ENCODE data around the gene ACTN2.

Gene ACTN2

DNA sequence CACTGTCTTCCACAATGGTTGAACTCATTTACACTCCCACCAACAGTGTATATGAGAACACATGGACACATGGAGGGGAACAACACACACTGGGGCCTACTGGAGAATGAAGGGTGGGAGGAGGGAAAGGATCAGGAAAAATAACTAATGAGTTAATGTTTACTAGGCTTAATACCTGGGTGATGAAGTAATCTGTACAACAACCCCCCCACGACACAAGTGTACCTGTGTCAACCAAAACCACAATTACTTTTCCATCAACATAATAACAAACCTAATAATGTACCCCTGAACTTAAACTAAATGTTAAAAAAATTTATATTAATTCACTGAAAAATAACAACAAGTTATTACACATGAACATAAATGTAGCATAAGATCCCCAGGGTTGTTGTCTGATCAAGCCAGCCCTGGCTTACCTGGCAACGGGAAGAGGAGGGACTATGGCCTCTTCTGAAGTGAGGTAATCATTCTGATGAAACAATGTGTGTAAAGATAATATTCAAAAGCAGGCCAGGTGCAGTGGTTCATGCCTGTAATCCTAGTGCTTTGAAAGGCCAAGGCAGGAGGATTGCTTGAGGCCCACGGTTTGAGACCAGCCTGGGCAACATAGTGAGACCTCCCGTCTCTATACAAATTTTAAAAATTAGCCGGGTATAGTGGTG is 41.2 kb upstream of the ACTN2 start:
- H3K9me2 ChIP-seq (replicated peaks; ENCODE audit: insufficient read depth, low read length) = no peaks in the 10 kb centered on the region
- H3K4me3 ChIP-seq (ENCODE audit: low read length) = no peak overlapping the region

DNA sequence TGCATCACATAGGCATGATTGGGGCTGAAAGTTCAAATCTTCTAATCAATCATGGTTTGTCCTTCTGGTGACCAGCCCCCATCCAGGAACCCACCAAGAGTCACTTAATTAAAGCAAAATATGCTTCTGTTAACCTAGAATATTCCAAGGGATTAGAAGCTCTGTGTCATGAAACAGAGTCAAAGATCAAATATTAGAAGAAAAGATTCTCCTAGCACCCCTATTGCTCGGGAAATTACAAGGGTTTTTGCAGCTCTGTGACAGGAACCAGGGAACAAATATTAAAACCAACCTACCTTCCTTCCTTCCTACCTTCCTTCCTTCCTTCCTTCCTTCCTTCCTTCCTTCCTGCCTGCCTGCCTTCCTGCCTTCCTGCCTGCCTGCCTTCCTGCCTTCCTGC is 31.8 kb upstream of the ACTN2 start:
- no peak overlapping the region for H3K27ac ChIP-seq (ENCODE audit: low read length)
- H3K9me2 ChIP-seq (replicated peaks; ENCODE audit: insufficient read depth, low read length) = no peaks in the 10 kb centered on the region
- H3K36me3 ChIP-seq (replicated peaks; ENCODE audit: insufficient read depth, low read length) = no peaks in the 10 kb centered on the region
- no peak overlapping the region for H3K4me2 ChIP-seq (ENCODE audit: low read depth, low read length)
- TF ChIP-seq, protein P1, sequence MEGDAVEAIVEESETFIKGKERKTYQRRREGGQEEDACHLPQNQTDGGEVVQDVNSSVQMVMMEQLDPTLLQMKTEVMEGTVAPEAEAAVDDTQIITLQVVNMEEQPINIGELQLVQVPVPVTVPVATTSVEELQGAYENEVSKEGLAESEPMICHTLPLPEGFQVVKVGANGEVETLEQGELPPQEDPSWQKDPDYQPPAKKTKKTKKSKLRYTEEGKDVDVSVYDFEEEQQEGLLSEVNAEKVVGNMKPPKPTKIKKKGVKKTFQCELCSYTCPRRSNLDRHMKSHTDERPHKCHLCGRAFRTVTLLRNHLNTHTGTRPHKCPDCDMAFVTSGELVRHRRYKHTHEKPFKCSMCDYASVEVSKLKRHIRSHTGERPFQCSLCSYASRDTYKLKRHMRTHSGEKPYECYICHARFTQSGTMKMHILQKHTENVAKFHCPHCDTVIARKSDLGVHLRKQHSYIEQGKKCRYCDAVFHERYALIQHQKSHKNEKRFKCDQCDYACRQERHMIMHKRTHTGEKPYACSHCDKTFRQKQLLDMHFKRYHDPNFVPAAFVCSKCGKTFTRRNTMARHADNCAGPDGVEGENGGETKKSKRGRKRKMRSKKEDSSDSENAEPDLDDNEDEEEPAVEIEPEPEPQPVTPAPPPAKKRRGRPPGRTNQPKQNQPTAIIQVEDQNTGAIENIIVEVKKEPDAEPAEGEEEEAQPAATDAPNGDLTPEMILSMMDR (IDR thresholded peaks at IDR 0.05; ENCODE audit: low read length) = no peak
- TF ChIP-seq EZH2 (optimal IDR thresholded peaks at IDR 0.05; ENCODE audit: low read depth, low read length) = no peak
- no peak for TF ChIP-seq EZH2phosphoT487 (IDR thresholded peaks at IDR 0.05; ENCODE audit: low read length)
- H3K27me3 ChIP-seq (replicated peaks; ENCODE audit: insufficient read depth, low read length) = no peaks in the 10 kb centered on the region
- H3F3A ChIP-seq (ENCODE audit: insufficient read depth, low read length) = no peaks in the 10 kb centered on the region
- H3K9me3 ChIP-seq (replicated peaks; ENCODE audit: insufficient read depth, low read length) = no peaks in the 10 kb centered on the region
- H3K4me1 ChIP-seq (ENCODE audit: low read length) = no peaks in the 10 kb centered on the region
- DNase-seq = no peak
- no peak overlapping the region for H2AFZ ChIP-seq (ENCODE audit: low read length)
- no peak overlapping the region for H3K9ac ChIP-seq (ENCODE audit: low read length)
- H4K20me1 ChIP-seq (ENCODE audit: insufficient read depth, low read length) = no peaks in the 10 kb centered on the region
- no peaks in the 10 kb centered on the region for H3K79me2 ChIP-seq (ENCODE audit: low read length)
- H3K4me3 ChIP-seq (ENCODE audit: low read length) = no peak overlapping the region

More for the DNA sequence above, 41.2 kb upstream of the ACTN2 start:
- H3F3A ChIP-seq (ENCODE audit: insufficient read depth, low read length) = no peaks in the 10 kb centered on the region
- no peaks in the 10 kb centered on the region for H3K36me3 ChIP-seq (replicated peaks; ENCODE audit: insufficient read depth, low read length)
- TF ChIP-seq, protein P1 (IDR thresholded peaks at IDR 0.05; ENCODE audit: low read length) = no peak
- TF ChIP-seq EZH2phosphoT487 (IDR thresholded peaks at IDR 0.05; ENCODE audit: low read length) (no peak), EZH2 (optimal IDR thresholded peaks at IDR 0.05; ENCODE audit: low read depth, low read length) (no peak)
- no peaks in the 10 kb centered on the region for H3K4me1 ChIP-seq (ENCODE audit: low read length)
- H3K9me3 ChIP-seq (replicated peaks; ENCODE audit: insufficient read depth, low read length) = no peaks in the 10 kb centered on the region
- DNase-seq = no peak
- H4K20me1 ChIP-seq (ENCODE audit: insufficient read depth, low read length) = no peaks in the 10 kb centered on the region
- H2AFZ ChIP-seq (ENCODE audit: low read length) = no peak overlapping the region
- H3K9ac ChIP-seq (ENCODE audit: low read length) = no peak overlapping the region
- H3K27ac ChIP-seq (ENCODE audit: low read length) = no peak overlapping the region
- H3K79me2 ChIP-seq (ENCODE audit: low read length) = no peaks in the 10 kb centered on the region
- no peak overlapping the region for H3K4me2 ChIP-seq (ENCODE audit: low read depth, low read length)
- no peaks in the 10 kb centered on the region for H3K27me3 ChIP-seq (replicated peaks; ENCODE audit: insufficient read depth, low read length)

DNA sequence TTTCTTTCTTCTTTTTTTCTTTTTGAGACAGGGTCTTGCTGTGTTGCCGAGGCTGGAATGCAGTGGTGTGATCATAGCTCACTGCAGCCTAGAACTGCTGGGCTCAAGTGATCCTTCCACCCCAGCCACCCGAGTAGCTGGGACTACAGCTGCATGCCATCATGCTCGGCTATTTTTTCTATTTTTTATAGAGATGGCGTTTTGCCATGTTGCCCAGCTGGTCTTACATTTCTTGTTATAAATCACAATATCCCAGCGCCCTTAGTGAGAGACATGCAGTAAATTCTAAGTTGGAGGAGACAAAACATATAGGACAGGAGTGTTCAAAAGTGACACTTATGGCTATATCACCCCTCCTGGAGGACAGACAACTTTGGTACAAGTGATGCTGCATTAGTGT is 31.3 kb upstream of the ACTN2 start:
- Histone ChIP-seq H3K4me1 (ENCODE audit: low read length) (no peaks in the 10 kb centered on the region), H4K20me1 (ENCODE audit: insufficient read depth, low read length) (no peaks in the 10 kb centered on the region), H3K79me2 (ENCODE audit: low read length) (no peaks in the 10 kb centered on the region), H3K9ac (ENCODE audit: low read length) (no peak overlapping the region), H3K4me3 (ENCODE audit: low read length) (no peak overlapping the region), H3F3A (ENCODE audit: insufficient read depth, low read length) (no peaks in the 10 kb centered on the region), H3K27ac (ENCODE audit: low read length) (no peak overlapping the region), H3K9me2 (replicated peaks; ENCODE audit: insufficient read depth, low read length) (no peaks in the 10 kb centered on the region), H2AFZ (ENCODE audit: low read length) (no peak overlapping the region), H3K36me3 (replicated peaks; ENCODE audit: insufficient read depth, low read length) (no peaks in the 10 kb centered on the region), H3K4me2 (ENCODE audit: low read depth, low read length) (no peak overlapping the region), H3K9me3 (replicated peaks; ENCODE audit: insufficient read depth, low read length) (no peaks in the 10 kb centered on the region), H3K27me3 (replicated peaks; ENCODE audit: insufficient read depth, low read length) (no peaks in the 10 kb centered on the region)
- DNase-seq = no peak
- no peak for TF ChIP-seq EZH2phosphoT487 (IDR thresholded peaks at IDR 0.05; ENCODE audit: low read length)
- TF ChIP-seq, protein P1 (IDR thresholded peaks at IDR 0.05; ENCODE audit: low read length) = no peak
- no peak for TF ChIP-seq EZH2 (optimal IDR thresholded peaks at IDR 0.05; ENCODE audit: low read depth, low read length)
